Astrocyte (in vitro differentiated cells and primary cell): Measurements from ENCODE around the gene BIRC3.

Experiments used
- EZH2 ChIP-seq: IDR thresholded peaks from 2 replicates; pipeline ENCODE4 v1.6.1; 2012; ENCODE audit warnings: mild to moderate bottlenecking, low read length, inconsistent platforms; ENCODE audit not compliant: insufficient read depth
- TF ChIP-seq, protein P1 (sequence below): IDR thresholded peaks from 2 replicates; pipeline ENCODE4 v1.5.1; 2011; ENCODE audit warnings: low read depth, mild to moderate bottlenecking, inconsistent platforms, low read length, moderate library complexity; ENCODE audit not compliant: insufficient read depth

DNA sequence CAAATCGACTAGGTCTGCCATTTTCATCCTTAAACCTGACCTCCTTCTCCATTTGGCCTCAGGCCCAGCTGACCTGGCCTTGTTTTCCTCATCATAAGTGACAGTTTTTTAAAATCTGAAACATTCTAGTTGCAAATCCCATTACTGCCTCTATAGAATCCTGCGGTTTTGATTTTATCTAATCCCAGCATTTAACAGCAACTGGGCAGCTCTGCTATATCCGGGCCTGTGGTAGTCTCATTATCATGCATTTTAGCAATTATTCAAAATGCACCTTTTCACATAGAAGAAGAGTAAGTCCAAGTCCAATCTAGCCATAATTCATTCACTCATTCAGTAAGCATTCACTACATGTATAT lies 28.6 kb upstream of the BIRC3 start:
- no peak for TF ChIP-seq EZH2
- TF ChIP-seq, protein P1, sequence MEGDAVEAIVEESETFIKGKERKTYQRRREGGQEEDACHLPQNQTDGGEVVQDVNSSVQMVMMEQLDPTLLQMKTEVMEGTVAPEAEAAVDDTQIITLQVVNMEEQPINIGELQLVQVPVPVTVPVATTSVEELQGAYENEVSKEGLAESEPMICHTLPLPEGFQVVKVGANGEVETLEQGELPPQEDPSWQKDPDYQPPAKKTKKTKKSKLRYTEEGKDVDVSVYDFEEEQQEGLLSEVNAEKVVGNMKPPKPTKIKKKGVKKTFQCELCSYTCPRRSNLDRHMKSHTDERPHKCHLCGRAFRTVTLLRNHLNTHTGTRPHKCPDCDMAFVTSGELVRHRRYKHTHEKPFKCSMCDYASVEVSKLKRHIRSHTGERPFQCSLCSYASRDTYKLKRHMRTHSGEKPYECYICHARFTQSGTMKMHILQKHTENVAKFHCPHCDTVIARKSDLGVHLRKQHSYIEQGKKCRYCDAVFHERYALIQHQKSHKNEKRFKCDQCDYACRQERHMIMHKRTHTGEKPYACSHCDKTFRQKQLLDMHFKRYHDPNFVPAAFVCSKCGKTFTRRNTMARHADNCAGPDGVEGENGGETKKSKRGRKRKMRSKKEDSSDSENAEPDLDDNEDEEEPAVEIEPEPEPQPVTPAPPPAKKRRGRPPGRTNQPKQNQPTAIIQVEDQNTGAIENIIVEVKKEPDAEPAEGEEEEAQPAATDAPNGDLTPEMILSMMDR, result no peak
